Measurements from ENCODE around the gene FOXN1. TPM values are rescaled to one million over a fixed set of nuclear protein-coding genes. Genes with fewer than 3 reads are reported as not detected.
"Not testable (repeated sequence)": the region's sequence is repeated elsewhere in the genome, so short reads cannot be mapped to it uniquely, and the experiment has no call there.

The FOXN1 gene
- under 1 TPM; 0.31 to 0.65 (median 0.41) TPM for polyA plus RNA-seq (ENCODE audit: insufficient read length in 3 of 3)

GRCh38 chr17:28505986-28506665, at the start of gene FOXN1:
Gene FOXN1 (plus strand): TSS chr17:28506348. CDS start chr17:28523970, 17,622 bp downstream.
- no peak for DNase-seq (ENCODE audit: low read depth in 3 of 3, low spot score in 2 of 3)

- DNase-seq (ENCODE audit: low read depth in 3 of 3, low spot score in 2 of 3) = no peak
Observed at GRCh38 chr17:28457890-28458289, 48.3 kb upstream of the FOXN1 start.

GRCh38 chr17:28458881-28459280, 47.3 kb upstream of the FOXN1 start:
- DNase-seq (ENCODE audit: low read depth in 3 of 3, low spot score in 2 of 3) = not testable (repeated sequence)

- no peak for DNase-seq (ENCODE audit: low read depth in 3 of 3, low spot score in 2 of 3)
Observed at GRCh38 chr17:28460901-28461300, 45.2 kb upstream of the FOXN1 start.

- no peak for DNase-seq (ENCODE audit: low read depth in 3 of 3, low spot score in 2 of 3)
Observed at GRCh38 chr17:28466001-28466400, 40.1 kb upstream of the FOXN1 start.

GRCh38 chr17:28466521-28467048, 39.6 kb upstream of the FOXN1 start:
- DNase-seq (ENCODE audit: low read depth in 3 of 3, low spot score in 2 of 3) = no peak

GRCh38 chr17:28467456-28468025, 38.6 kb upstream of the FOXN1 start:
- DNase-seq (ENCODE audit: low read depth in 3 of 3, low spot score in 2 of 3) = no peak

GRCh38 chr17:28468033-28468735, 38.0 kb upstream of the FOXN1 start:
- DNase-seq (ENCODE audit: low read depth in 3 of 3, low spot score in 2 of 3) = not testable (repeated sequence)

- no peak for DNase-seq (ENCODE audit: low read depth in 3 of 3, low spot score in 2 of 3)
Observed at GRCh38 chr17:28468781-28469180, 37.4 kb upstream of the FOXN1 start.

- no peak for DNase-seq (ENCODE audit: low read depth in 3 of 3, low spot score in 2 of 3)
Observed at GRCh38 chr17:28469376-28469775, 36.8 kb upstream of the FOXN1 start.

GRCh38 chr17:28470266-28470913, 35.8 kb upstream of the FOXN1 start:
- DNase-seq (ENCODE audit: low read depth in 3 of 3, low spot score in 2 of 3) = no peak

- DNase-seq (ENCODE audit: low read depth in 3 of 3, low spot score in 2 of 3) = no peak
Observed at GRCh38 chr17:28470914-28471366, 35.2 kb upstream of the FOXN1 start.

GRCh38 chr17:28471531-28472342, 34.4 kb upstream of the FOXN1 start:
- no peak for DNase-seq (ENCODE audit: low read depth in 3 of 3, low spot score in 2 of 3)

GRCh38 chr17:28472871-28473497, 33.2 kb upstream of the FOXN1 start:
- DNase-seq (ENCODE audit: low read depth in 3 of 3, low spot score in 2 of 3) = no peak

GRCh38 chr17:28473542-28473941, 32.6 kb upstream of the FOXN1 start, which contains the start of gene SLC13A2:
Gene SLC13A2 (plus strand): TSS chr17:28473644. CDS start chr17:28473713, 69 bp downstream.
- no peak for DNase-seq (ENCODE audit: low read depth in 3 of 3, low spot score in 2 of 3)

- DNase-seq (ENCODE audit: low read depth in 3 of 3, low spot score in 2 of 3) = no peak
Observed at GRCh38 chr17:28474111-28474531, 32.0 kb upstream of the FOXN1 start.

- no peak for DNase-seq (ENCODE audit: low read depth in 3 of 3, low spot score in 2 of 3)
Observed at GRCh38 chr17:28475151-28475900, 30.8 kb upstream of the FOXN1 start.

GRCh38 chr17:28476076-28476865, 29.9 kb upstream of the FOXN1 start:
- no peak for DNase-seq (ENCODE audit: low read depth in 3 of 3, low spot score in 2 of 3)
